C4-2B (cell line): ENCODE results near the gene DYRK4.

Source experiments
- H3K27ac ChIP-seq: fragments of 450-650 bp; 2 replicates; pipeline ENCODE4 v1.5.1; 2017
- ZFX ChIP-seq: fragments of 450-650 bp; IDR thresholded peaks from 2 replicates; pipeline ENCODE4 v1.6.1; 2017
- TF ChIP-seq, protein P1 (sequence below): fragments of 450-650 bp; conservative IDR thresholded peaks from 2 replicates; pipeline ENCODE4 v1.5.1; 2017; ENCODE audit warnings: mild to moderate bottlenecking

Gene DYRK4

GRCh38 chr12:4626543-4626942, 64.5 kb downstream of the DYRK4 start:
- H3K27ac ChIP-seq = no peak overlapping the region
- no peak for TF ChIP-seq ZFX
- TF ChIP-seq, protein P1, sequence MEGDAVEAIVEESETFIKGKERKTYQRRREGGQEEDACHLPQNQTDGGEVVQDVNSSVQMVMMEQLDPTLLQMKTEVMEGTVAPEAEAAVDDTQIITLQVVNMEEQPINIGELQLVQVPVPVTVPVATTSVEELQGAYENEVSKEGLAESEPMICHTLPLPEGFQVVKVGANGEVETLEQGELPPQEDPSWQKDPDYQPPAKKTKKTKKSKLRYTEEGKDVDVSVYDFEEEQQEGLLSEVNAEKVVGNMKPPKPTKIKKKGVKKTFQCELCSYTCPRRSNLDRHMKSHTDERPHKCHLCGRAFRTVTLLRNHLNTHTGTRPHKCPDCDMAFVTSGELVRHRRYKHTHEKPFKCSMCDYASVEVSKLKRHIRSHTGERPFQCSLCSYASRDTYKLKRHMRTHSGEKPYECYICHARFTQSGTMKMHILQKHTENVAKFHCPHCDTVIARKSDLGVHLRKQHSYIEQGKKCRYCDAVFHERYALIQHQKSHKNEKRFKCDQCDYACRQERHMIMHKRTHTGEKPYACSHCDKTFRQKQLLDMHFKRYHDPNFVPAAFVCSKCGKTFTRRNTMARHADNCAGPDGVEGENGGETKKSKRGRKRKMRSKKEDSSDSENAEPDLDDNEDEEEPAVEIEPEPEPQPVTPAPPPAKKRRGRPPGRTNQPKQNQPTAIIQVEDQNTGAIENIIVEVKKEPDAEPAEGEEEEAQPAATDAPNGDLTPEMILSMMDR = no peak

GRCh38 chr12:4628406-4628805, 66.4 kb downstream of the DYRK4 start:
- H3K27ac ChIP-seq = no peak overlapping the region
- TF ChIP-seq, protein P1 = no peak
- no peak for TF ChIP-seq ZFX

DNA sequence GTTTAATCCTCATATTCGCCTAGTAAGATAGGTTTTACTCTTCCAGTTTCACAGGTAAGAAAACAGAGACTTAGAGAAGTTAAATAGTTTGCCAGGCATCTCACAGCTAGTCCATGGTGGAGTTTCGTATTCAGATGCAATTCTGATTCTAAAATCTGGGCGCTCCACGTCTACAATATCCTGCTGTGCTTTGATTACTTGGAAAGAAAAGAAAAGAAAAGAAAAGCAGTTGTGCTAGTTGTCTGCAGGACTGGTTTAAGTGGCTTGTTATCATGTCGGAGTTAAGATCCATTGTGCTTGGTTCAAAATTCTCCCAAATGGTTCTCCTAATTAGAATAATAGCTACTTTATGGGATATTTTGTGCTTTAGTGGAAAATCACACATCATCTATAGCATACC, 68.3 kb downstream of the DYRK4 start:
- no peak overlapping the region for H3K27ac ChIP-seq
- no peak for TF ChIP-seq ZFX
- TF ChIP-seq, protein P1 = no peak

DNA sequence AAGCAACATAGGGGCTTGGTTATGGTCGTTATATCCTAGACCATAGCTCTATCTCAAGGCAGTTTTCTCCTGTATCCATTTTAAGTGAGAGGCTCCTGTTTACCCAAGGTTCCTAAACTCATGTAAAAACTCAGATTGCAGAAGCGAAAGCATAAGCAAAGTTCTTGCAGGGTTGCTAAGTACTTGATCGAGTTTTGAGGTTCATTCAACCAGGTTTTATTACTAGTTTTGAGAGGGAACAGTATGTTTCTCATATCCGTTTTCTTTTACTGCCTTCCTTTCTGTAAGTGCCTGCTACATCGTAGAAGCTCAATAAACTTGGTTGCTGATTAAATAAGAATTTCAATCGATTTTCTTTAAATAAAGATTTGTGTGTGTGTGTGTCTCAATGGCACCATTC, 81.7 kb downstream of the DYRK4 start:
- no peak overlapping the region for H3K27ac ChIP-seq

GRCh38 chr12:4645023-4645422, 83.0 kb downstream of the DYRK4 start:
- H3K27ac ChIP-seq = no peak overlapping the region
- TF ChIP-seq, protein P1 = no peak
- no peak for TF ChIP-seq ZFX

More for the DNA sequence above, 81.7 kb downstream of the DYRK4 start:
- TF ChIP-seq ZFX = no peak

DNA sequence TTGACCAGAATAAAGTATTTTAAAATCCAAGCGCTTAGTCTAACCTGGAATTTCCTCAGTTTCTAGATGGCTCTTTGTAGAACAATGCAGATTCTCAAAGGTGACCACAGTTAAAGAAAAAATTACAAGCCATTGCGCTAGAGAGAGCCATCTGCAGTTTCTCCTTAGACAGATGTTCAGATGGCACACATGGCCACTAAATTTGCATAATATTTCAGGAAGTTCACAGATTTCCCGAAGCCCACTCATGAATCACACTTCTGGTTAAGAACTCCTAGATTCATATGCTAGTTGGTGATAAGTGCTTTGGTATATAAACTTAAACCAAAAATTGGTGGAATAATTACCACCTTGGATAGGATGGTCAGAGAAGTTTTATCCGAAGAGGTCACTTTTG, 86.1 kb downstream of the DYRK4 start:
- TF ChIP-seq, protein P1 = no peak
- TF ChIP-seq ZFX = no peak
- peak overlapping the region; percentile 86 for H3K27ac ChIP-seq

GRCh38 chr12:4648501-4649357, 86.7 kb downstream of the DYRK4 start, which contains the start of the genes AKAP3 and NDUFA9:
AKAP3 (minus strand) TSS chr12:4649051; CDS start chr12:4638196, 10,855 bp downstream.
NDUFA9 (plus strand) TSS chr12:4649114; CDS start chr12:4649127, 13 bp downstream.
- H3K27ac ChIP-seq = peak within 1 kb of the TSS; percentile 86
- TF ChIP-seq ZFX = no peak
- TF ChIP-seq, protein P1 = no peak

DNA sequence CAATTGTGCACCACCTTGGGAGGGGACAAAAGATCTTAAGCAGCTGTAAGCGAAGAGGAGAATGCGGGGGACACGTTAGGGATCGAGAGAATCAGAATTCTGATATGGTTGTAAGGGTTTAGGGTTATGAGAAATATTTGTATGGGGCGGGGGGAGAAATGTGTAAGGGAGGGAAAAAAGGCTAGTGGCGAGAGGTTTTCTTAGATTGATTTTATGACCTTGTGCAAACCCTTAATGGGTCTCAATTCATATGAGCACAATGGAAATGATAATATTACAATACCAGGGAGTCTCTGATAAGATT, 87.3 kb downstream of the DYRK4 start:
- peak overlapping the region; percentile 86 for H3K27ac ChIP-seq
- no peak for TF ChIP-seq ZFX
- TF ChIP-seq, protein P1 = no peak
